HepG2 (cell line): ENCODE data around the gene CCDC8. TPM values are rescaled to one million over a fixed set of nuclear protein-coding genes. Genes with fewer than 3 reads are reported as not detected.

Experiments used
- ATAC-seq: fragments of 200-7000 bp; cut with Tn5 transposase; 3 replicates; pipeline ENCODE4 v1.9.1; 2020; ENCODE audit warnings: mild to moderate bottlenecking, moderate library complexity
- BruUV-seq: library from RNA; stranded (reverse); fragments of 400-500 nt; replicated peaks from 2 replicates; lab custom pipeline; 2021; lab: Mats Ljungman, UMichigan
- CTCF ChIA-PET: fragments of 300-600 bp; formaldehyde crosslinking; extraction: SDS; loops from one replicate; lab custom pipeline; 2021; ENCODE audit warnings: low total read pairs, inconsistent platforms, low intra/inter-chr PET ratio; lab: Yijun Ruan, JAX
- POLR2A ChIA-PET: fragments of 350-600 bp; sonication (Branson Sonifier 250); formaldehyde crosslinking; loops from one replicate; lab custom pipeline; 2020; ENCODE audit warnings: antibody characterized with exemption, inconsistent platforms; lab: Yijun Ruan, JAX
- DNase-seq: peaks from one replicate; pipeline ENCODE4 v3.0.0-alpha.2; 2015; ENCODE audit warnings: low spot score
- FAIRE-seq: peaks from 3 replicates; lab custom pipeline; 2011; peaks lifted over from hg19 to GRCh38; lab: Jason Lieb, UNC
- H2AFZ ChIP-seq: one replicate; pipeline ENCODE4 v1.6.1; 2011; ENCODE audit warnings: low read length, inconsistent platforms
- H3K27ac ChIP-seq: fragments of 300-600 bp; 3 replicates; pipeline ENCODE4 v1.8.0; 2011; ENCODE audit warnings: mixed run types, mild to moderate bottlenecking, mixed read lengths, low read length, inconsistent platforms; ENCODE audit not compliant: insufficient read depth; ENCODE audit errors: extremely low read length
- H3K27me3 ChIP-seq, 2 experiments: fragments of 200-600 bp in 1 of 2; 2 replicates in 1 of 2; 3 replicates in 1 of 2; pipeline versions ENCODE4 v1.6.0 to v1.8.0; 2011; ENCODE audit warnings: low read length in 2 of 2, mild to moderate bottlenecking in 2 of 2, moderate library complexity in 2 of 2, inconsistent platforms in 1 of 2; ENCODE audit not compliant: insufficient read depth in 2 of 2, control insufficient read depth in 1 of 2
- H3K36me3 ChIP-seq, 2 experiments: fragments of 200-600 bp in 1 of 2; replicated peaks in 1 of 2; 2 replicates in 1 of 2; 3 replicates in 1 of 2; pipeline versions ENCODE4 v1.5.1 to v1.8.0; 2011; ENCODE audit warnings: low read length in 2 of 2, inconsistent platforms in 1 of 2; ENCODE audit not compliant: insufficient read depth in 2 of 2, control insufficient read depth in 1 of 2
- H3K4me1 ChIP-seq: 2 replicates; pipeline ENCODE4 v1.5.1; 2012; ENCODE audit warnings: low read length, inconsistent platforms; ENCODE audit not compliant: insufficient read depth
- H3K4me2 ChIP-seq: 2 replicates; pipeline ENCODE4 v1.6.0; 2011; ENCODE audit warnings: low read depth, low read length, inconsistent platforms
- H3K4me3 ChIP-seq, 3 experiments: fragments of 200-600 bp in 1 of 3; sonication (generic), shearing (Covaris generic) in 1 of 3; replicated peaks in 1 of 3; 2 replicates each; pipeline ENCODE4 v1.5.1; 2011 to 2016; ENCODE audit warnings: low read length in 3 of 3, inconsistent platforms in 2 of 3, low read depth in 2 of 3, mild to moderate bottlenecking in 2 of 3, control low read depth in 1 of 3, mixed read lengths in 1 of 3; ENCODE audit not compliant: insufficient read depth in 1 of 3
- H3K79me2 ChIP-seq: one replicate; pipeline ENCODE4 v1.6.1; 2011; ENCODE audit warnings: low read length, inconsistent platforms; ENCODE audit not compliant: insufficient read depth
- H3K9ac ChIP-seq: 2 replicates; pipeline ENCODE4 v1.6.0; 2011; ENCODE audit warnings: mild to moderate bottlenecking, low read depth, low read length, inconsistent platforms; ENCODE audit not compliant: insufficient read depth
- H3K9me3 ChIP-seq: 2 replicates; pipeline ENCODE4 v1.5.1; 2012; ENCODE audit warnings: mild to moderate bottlenecking, low read length
- H4K20me1 ChIP-seq: 2 replicates; pipeline ENCODE4 v1.6.0; 2011; ENCODE audit warnings: inconsistent platforms, mild to moderate bottlenecking, low read length, moderate library complexity; ENCODE audit not compliant: insufficient read depth
- AGO2 ChIP-seq: fragments of 200-400 bp; formaldehyde crosslinking; optimal IDR thresholded peaks from 2 replicates; pipeline ENCODE3; 2017; ENCODE audit warnings: mild to moderate bottlenecking, low read depth, low read length, moderate library complexity
- BCLAF1 ChIP-seq: fragments of 450-650 bp; IDR thresholded peaks from 2 replicates; pipeline ENCODE4 v1.6.1; 2017; ENCODE audit warnings: mild to moderate bottlenecking
- E2F1 ChIP-seq: sonication (generic); formaldehyde crosslinking; IDR thresholded peaks from 2 replicates; pipeline ENCODE4 v1.5.0; 2020; ENCODE audit warnings: missing genetic modification reagents
- ELF1 ChIP-seq: sonication (generic); formaldehyde crosslinking; IDR thresholded peaks from 2 replicates; pipeline ENCODE4 v1.4.0; 2020; ENCODE audit warnings: missing genetic modification reagents
- HNF1A ChIP-seq, 2 experiments: sonication (generic) in 1 of 2; formaldehyde crosslinking in 1 of 2; IDR thresholded peaks; 2 replicates each; pipeline versions ENCODE4 v1.4.0 to v1.6.1; 2016 to 2020; ENCODE audit warnings: borderline replicate concordance in 1 of 2, low read depth in 1 of 2, mild to moderate bottlenecking in 1 of 2, missing genetic modification reagents in 1 of 2
- PAWR ChIP-seq: sonication (generic); formaldehyde crosslinking; IDR thresholded peaks from 2 replicates; pipeline ENCODE4 v1.4.0; 2020; ENCODE audit warnings: missing genetic modification reagents, mild to moderate bottlenecking, borderline replicate concordance
- PAX8 ChIP-seq: sonication (generic); formaldehyde crosslinking; IDR thresholded peaks from 2 replicates; pipeline ENCODE4 v1.8.0; 2022; ENCODE audit warnings: mild to moderate bottlenecking, missing genetic modification reagents, borderline replicate concordance
- PHB2 ChIP-seq: fragments of 450-650 bp; IDR thresholded peaks from 2 replicates; pipeline ENCODE4 v1.6.1; 2018; ENCODE audit not compliant: partially characterized antibody
- POLR2G ChIP-seq: fragments of 200-400 bp; formaldehyde crosslinking; IDR thresholded peaks from 2 replicates; pipeline ENCODE4 v1.6.1; 2018; ENCODE audit warnings: mild to moderate bottlenecking, low read depth, low read length, moderate library complexity
- TRIM24 ChIP-seq: sonication (generic); formaldehyde crosslinking; IDR thresholded peaks from 2 replicates; pipeline ENCODE4 v1.8.0; 2022; ENCODE audit warnings: mild to moderate bottlenecking, missing genetic modification reagents
- ZFP36L2 ChIP-seq: sonication (generic); formaldehyde crosslinking; IDR thresholded peaks from 2 replicates; pipeline ENCODE4 v1.4.0; 2020; ENCODE audit warnings: missing genetic modification reagents
- ZNF337 ChIP-seq: sonication (generic); formaldehyde crosslinking; IDR thresholded peaks from 2 replicates; pipeline ENCODE4 v1.5.1; 2020; ENCODE audit warnings: missing genetic modification reagents, low read depth, mild to moderate bottlenecking, borderline replicate concordance
- ZNF441 ChIP-seq: sonication (generic); formaldehyde crosslinking; IDR thresholded peaks from 2 replicates; pipeline ENCODE4 v1.7.0; 2021; ENCODE audit warnings: missing genetic modification reagents, borderline replicate concordance
- ZNF550 ChIP-seq: sonication (generic); formaldehyde crosslinking; IDR thresholded peaks from 2 replicates; pipeline ENCODE4 v1.4.0; 2020; ENCODE audit warnings: mild to moderate bottlenecking, missing genetic modification reagents, borderline replicate concordance
- WGBS: methylation state at CpG from one replicate; pipeline ENCODE4 v1.1.6; 2017; ENCODE audit warnings: low lambda C conversion rate; 5-methylcytosine and 5-hydroxymethylcytosine counted together
- in situ Hi-C: cut with HindIII; loops from 2 replicates; pipeline ENCODE4 v1.10.0; 2017; ENCODE audit warnings: low pct_unique_long_range_greater_than_20kb; ENCODE audit not compliant: extremely low pct_ligation_motif_present
- intact Hi-C: fragments of 100-400 bp; cut with micrococcal nuclease; formaldehyde crosslinking; loops from one replicate; pipeline ENCODE4 v1.10.0; 2022; ENCODE audit not compliant: unreplicated experiment
- polyA plus RNA-seq, 8 experiments: library from polyadenylated mRNA; depleted of rRNA in 3 of 8; stranded (reverse) in 7 of 8; unstranded in 1 of 8; fragments of >200 nt; fragmentation: Illumina TruSeq in 4 of 8; extraction: Trizol in 4 of 8; gene quantifications; 2 replicates each; pipeline versions ENCODE4 v1.2.1 to v1.2.3, GENCODE V29; 2011 to 2016; ENCODE audit warnings: low read depth in 4 of 8, missing spikeins in 1 of 8, mixed read lengths in 1 of 8; ENCODE audit not compliant: insufficient read depth in 1 of 8
- total RNA-seq, 5 experiments: library from RNA; depleted of rRNA; stranded (reverse); fragments of >200 nt; fragmentation: Illumina TruSeq; extraction: Trizol; gene quantifications; 2 replicates each; pipeline ENCODE4 v1.2.3, GENCODE V29; 2016; ENCODE audit warnings: low read depth in 1 of 5

Gene CCDC8
- total and polyA plus RNA-seq, 2 of the 13 experiments (the other 11 are each of a cell fraction or from before 2014, with no cell fraction given), result 0.04 TPM; not detected in 1

- H3K36me3 ChIP-seq, result peaks cover 7 to 20% of the 10 kb centered on the region in 2 experiments; a peak in 4 of 5 replicates
- H3K4me3 ChIP-seq, result no peak overlapping the region
- H3K9ac ChIP-seq, result no peak overlapping the region
- FAIRE-seq, result no peak
- H2AFZ ChIP-seq, result no peak overlapping the region
- no peaks in the 10 kb centered on the region for H3K9me3 ChIP-seq
- BruUV-seq, result no TSS peak
- WGBS, result 85% methylated on average over 18 of the region's 21 CpGs
- CTCF ChIA-PET, result interaction anchor here (3.2 to 3.3 kb wide), 2 partner anchors 95 to 120 kb away, joined by 59 to 96 read pairs; no protein-coding TSS in a partner anchor
- no peak for DNase-seq
- no peaks in the 10 kb centered on the region for H3K4me1 ChIP-seq
- H3K4me2 ChIP-seq, result no peak overlapping the region
- POLR2A ChIA-PET, result no interaction called here
- in situ Hi-C loops (loop anchor here (10.0 kb wide), 1 partner anchor 109 kb away; no protein-coding TSS in a partner anchor), intact Hi-C loops (loop anchor here (2.0 kb wide), 1 partner anchor 93 kb away; no protein-coding TSS in a partner anchor)
- H3K27me3 ChIP-seq, result no peaks in the 10 kb centered on the region
- no peak for ATAC-seq
- no peaks in the 10 kb centered on the region for H3K79me2 ChIP-seq
- H3K27ac ChIP-seq, result no peak overlapping the region
- no peaks in the 10 kb centered on the region for H4K20me1 ChIP-seq
- no peak for TF ChIP-seq ELF1 (CRISPR knock-in tag)
- TF ChIP-seq POLR2G, result peak; percentile 45
- TF ChIP-seq ZNF550 (CRISPR knock-in tag), result no peak
- TF ChIP-seq TRIM24 (CRISPR knock-in tag), result no peak
- TF ChIP-seq HNF1A (IDR thresholded peaks at IDR 0.05; ENCODE audit: low read depth), result no peak
- no peak for TF ChIP-seq HNF1A (CRISPR knock-in tag; IDR thresholded peaks at IDR 0.05; ENCODE audit: borderline replicate concordance)
- TF ChIP-seq PHB2, result no peak
- no peak for TF ChIP-seq ZFP36L2 (CRISPR knock-in tag)
- TF ChIP-seq E2F1 (CRISPR knock-in tag), result no peak
- no peak for TF ChIP-seq BCLAF1
- no peak for TF ChIP-seq ZNF337 (CRISPR knock-in tag)
- TF ChIP-seq AGO2, result peak; percentile 20
- no peak for TF ChIP-seq ZNF441 (CRISPR knock-in tag)
- no peak for TF ChIP-seq PAX8
- TF ChIP-seq PAWR (CRISPR knock-in tag), result no peak
Observed at GRCh38 chr19:46393456-46394401, 19.6 kb downstream of the CCDC8 start.
